GM19324 (cell line): ENCODE results near the gene MAF.

Experiments used
- ATAC-seq: cut with Tn5 transposase; IDR thresholded peaks from one replicate; pipeline ENCODE4 v1.9.1; 2021; ENCODE audit warnings: mild to moderate bottlenecking, moderate library complexity; ENCODE audit not compliant: unreplicated experiment, low FRiP score

MAF gene

GRCh38 chr16:79593074-79593531 lies 7.4 kb downstream of the MAF start:
- ATAC-seq, result no peak

- no peak for ATAC-seq
Measured at GRCh38 chr16:79592186-79592585, 8.4 kb downstream of the MAF start.

GRCh38 chr16:79589601-79590102 lies 10.9 kb downstream of the MAF start:
- ATAC-seq, result no peak

GRCh38 chr16:79587897-79588296 lies 12.6 kb downstream of the MAF start:
- no peak for ATAC-seq

GRCh38 chr16:79587296-79587695 lies 13.2 kb downstream of the MAF start:
- no peak for ATAC-seq

- ATAC-seq, result no peak
Measured at GRCh38 chr16:79582789-79583188, 17.7 kb downstream of the MAF start.

- ATAC-seq, result no peak
Measured at GRCh38 chr16:79580453-79581191, 19.9 kb downstream of the MAF start.

- ATAC-seq, result no peak
Measured at GRCh38 chr16:79576602-79577001, 23.9 kb downstream of the MAF start.

- ATAC-seq, result no peak
Measured at GRCh38 chr16:79573884-79574283, 26.7 kb downstream of the MAF start.

- ATAC-seq, result no peak
Measured at GRCh38 chr16:79573071-79573470, 27.5 kb downstream of the MAF start.

GRCh38 chr16:79571903-79572535 lies 28.5 kb downstream of the MAF start:
- ATAC-seq, result no peak

GRCh38 chr16:79571065-79571902 lies 29.3 kb downstream of the MAF start:
- no peak for ATAC-seq

GRCh38 chr16:79564671-79565107 lies 35.8 kb downstream of the MAF start:
- no peak for ATAC-seq

GRCh38 chr16:79563921-79564320 lies 36.6 kb downstream of the MAF start:
- no peak for ATAC-seq

GRCh38 chr16:79562166-79562823 lies 38.2 kb downstream of the MAF start:
- ATAC-seq, result no peak

- ATAC-seq, result no peak
Measured at GRCh38 chr16:79561729-79562128, 38.8 kb downstream of the MAF start.

GRCh38 chr16:79560923-79561322 lies 39.6 kb downstream of the MAF start:
- ATAC-seq, result no peak

GRCh38 chr16:79560318-79560717 lies 40.2 kb downstream of the MAF start:
- ATAC-seq, result no peak

GRCh38 chr16:79559532-79559931 lies 41.0 kb downstream of the MAF start:
- no peak for ATAC-seq

- ATAC-seq, result no peak
Measured at GRCh38 chr16:79557421-79557820, 43.1 kb downstream of the MAF start.
